ENCODE measurements around the gene BFSP2.
A peak's percentile ranks its signal among the peaks of the same experiment; 100 is the strongest.

BFSP2 gene

GRCh38 chr3:133504736-133505135 lies 104.9 kb downstream of the BFSP2 start:
- no peak for DNase-seq (ENCODE audit: extremely low spot score)
- TF ChIP-seq CTCF (IDR thresholded peaks at IDR 0.05; ENCODE audit: control extremely low read depth, extremely low read depth, low read depth, missing control alignments) = no peak
- POLR2A ChIA-PET = no interaction called here
- CTCF ChIA-PET = interaction anchor here (1.2 to 2.0 kb wide), 7 partner anchors 9 to 83 kb away, joined by 3 to 8 read pairs (median 4); no protein-coding TSS in a partner anchor

DNA sequence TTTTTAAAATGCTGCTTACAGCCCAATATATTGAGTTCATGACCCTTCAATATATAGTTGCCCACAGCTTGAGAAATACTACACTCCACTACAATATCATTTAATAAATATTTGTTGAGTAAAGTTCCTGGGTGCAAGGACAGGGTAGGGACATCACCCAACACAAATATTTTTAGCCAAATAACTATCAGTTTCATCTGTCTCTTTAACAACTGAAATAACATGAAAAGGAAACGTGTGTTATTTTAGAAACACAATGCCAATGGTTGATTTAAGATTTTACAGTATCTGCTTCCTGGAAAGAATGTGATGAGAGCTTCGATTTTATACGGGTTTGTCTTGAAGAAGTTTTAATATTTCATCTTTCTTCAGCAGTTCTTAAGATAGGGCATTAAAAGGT lies 106.0 kb downstream of the BFSP2 start:
- ChIA-PET POLR2A (no interaction called here), CTCF (interaction anchor here (1.1 to 1.9 kb wide), 6 partner anchors 11 to 82 kb away, joined by 3 to 5 read pairs (median 4); no protein-coding TSS in a partner anchor)
- TF ChIP-seq CTCF (IDR thresholded peaks at IDR 0.05; ENCODE audit: control extremely low read depth, extremely low read depth, low read depth, missing control alignments) = no peak
- DNase-seq (ENCODE audit: extremely low spot score) = no peak

DNA sequence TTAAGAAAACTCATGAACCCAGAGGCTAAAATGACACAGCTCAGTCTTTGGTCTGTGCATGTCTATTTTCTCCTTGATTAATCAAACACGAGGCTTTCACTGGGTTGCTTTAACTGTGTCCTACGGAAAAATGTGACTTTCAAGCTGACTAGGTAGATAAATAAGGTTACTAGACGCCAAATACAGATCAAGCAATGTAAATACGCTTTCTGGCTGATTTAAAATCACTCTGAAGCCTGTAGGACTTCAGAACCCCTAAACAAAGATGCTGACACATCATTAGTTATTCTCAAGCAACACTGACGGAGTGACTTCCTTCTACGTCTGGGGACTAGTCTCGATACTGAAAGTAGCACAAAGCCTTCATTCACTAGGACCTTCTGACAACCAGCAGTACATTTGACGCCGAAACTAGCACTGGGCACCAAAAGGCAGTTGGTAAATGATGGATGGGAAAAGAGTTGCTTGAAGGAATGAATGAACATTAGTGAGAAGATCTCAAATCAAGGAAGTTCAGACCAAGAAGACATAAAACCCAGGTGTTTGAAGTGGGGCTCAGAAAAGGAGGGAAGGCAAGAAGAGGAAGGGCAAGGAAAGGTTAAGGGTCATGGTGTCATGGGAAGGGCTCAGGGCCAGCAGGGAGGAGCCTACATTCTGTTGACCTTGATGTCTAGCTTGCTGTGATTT lies 106.5 kb downstream of the BFSP2 start:
- ChIA-PET POLR2A (no interaction called here), CTCF (interaction anchor here (1.1 to 1.9 kb wide), 5 partner anchors 11 to 81 kb away, joined by 3 to 5 read pairs (median 4); no protein-coding TSS in a partner anchor)
- peak; percentile 70 for DNase-seq (ENCODE audit: extremely low spot score)
- TF ChIP-seq CTCF (IDR thresholded peaks at IDR 0.05; ENCODE audit: control extremely low read depth, extremely low read depth, low read depth, missing control alignments) = no peak

GRCh38 chr3:133509488-133509887 lies 109.6 kb downstream of the BFSP2 start:
- TF ChIP-seq CTCF (IDR thresholded peaks at IDR 0.05; ENCODE audit: control extremely low read depth, extremely low read depth, low read depth, missing control alignments) = no peak
- no peak for DNase-seq (ENCODE audit: extremely low spot score)
- ChIA-PET POLR2A (no interaction called here), CTCF (interaction anchor here (1.1 to 2.0 kb wide), 5 partner anchors 10 to 64 kb away, joined by 3 to 6 read pairs (median 4); partner anchors contain the start of gene CDV3)

- no peak for DNase-seq (ENCODE audit: extremely low spot score)
- CTCF ChIA-PET = interaction anchor here (2.5 to 2.7 kb wide), 2 partner anchors 8 to 12 kb away, joined by 8 to 10 read pairs; no protein-coding TSS in a partner anchor
- POLR2A ChIA-PET = no interaction called here
- TF ChIP-seq CTCF (IDR thresholded peaks at IDR 0.05; ENCODE audit: control extremely low read depth, extremely low read depth, low read depth, missing control alignments) = no peak
These were observed 112.7 kb downstream of the BFSP2 start for GRCh38 chr3:133512416-133513089.

DNA sequence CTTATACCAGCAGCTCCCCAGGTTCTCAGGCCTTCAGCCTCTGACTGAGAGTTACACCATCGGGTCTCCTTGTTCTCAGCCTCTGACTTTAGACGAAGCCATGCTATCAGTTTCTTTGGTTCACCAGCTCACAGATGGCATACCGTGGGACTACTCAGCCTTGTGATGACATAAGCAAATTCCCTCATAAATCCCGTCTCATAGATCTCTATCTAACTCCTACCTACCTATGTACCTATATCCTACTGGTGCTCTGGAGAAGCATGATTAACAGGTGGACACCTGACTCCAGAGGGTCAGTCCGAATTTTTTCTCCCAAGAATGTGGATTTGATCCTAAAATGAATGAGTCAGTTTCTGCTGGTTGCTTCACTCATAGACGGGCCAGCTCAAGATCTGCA lies 114.6 kb downstream of the BFSP2 start:
- POLR2A ChIA-PET = no interaction called here
- DNase-seq (ENCODE audit: extremely low spot score) = no peak
- TF ChIP-seq CTCF (IDR thresholded peaks at IDR 0.05; ENCODE audit: control extremely low read depth, extremely low read depth, low read depth, missing control alignments) = no peak
- CTCF ChIA-PET = no interaction called here
